Inflammatory macrophage treated with lipopolysaccharide for 4 hours (primary cell): ENCODE data around the gene ARPC2.

Source experiments
- DNase-seq: peaks from one replicate; pipeline ENCODE4 v3.0.0-alpha.2; 2020

The ARPC2 gene

GRCh38 chr2:218291318-218292047 lies 74.5 kb downstream of the ARPC2 start:
- DNase-seq, result peak; percentile 87

- DNase-seq, result peak; percentile 83
Measured at GRCh38 chr2:218292048-218293014, 75.3 kb downstream of the ARPC2 start, which contains the start of gene TMBIM1. TMBIM1 (minus strand) TSS chr2:218292503; CDS start chr2:218282141, 10,362 bp downstream.

DNA sequence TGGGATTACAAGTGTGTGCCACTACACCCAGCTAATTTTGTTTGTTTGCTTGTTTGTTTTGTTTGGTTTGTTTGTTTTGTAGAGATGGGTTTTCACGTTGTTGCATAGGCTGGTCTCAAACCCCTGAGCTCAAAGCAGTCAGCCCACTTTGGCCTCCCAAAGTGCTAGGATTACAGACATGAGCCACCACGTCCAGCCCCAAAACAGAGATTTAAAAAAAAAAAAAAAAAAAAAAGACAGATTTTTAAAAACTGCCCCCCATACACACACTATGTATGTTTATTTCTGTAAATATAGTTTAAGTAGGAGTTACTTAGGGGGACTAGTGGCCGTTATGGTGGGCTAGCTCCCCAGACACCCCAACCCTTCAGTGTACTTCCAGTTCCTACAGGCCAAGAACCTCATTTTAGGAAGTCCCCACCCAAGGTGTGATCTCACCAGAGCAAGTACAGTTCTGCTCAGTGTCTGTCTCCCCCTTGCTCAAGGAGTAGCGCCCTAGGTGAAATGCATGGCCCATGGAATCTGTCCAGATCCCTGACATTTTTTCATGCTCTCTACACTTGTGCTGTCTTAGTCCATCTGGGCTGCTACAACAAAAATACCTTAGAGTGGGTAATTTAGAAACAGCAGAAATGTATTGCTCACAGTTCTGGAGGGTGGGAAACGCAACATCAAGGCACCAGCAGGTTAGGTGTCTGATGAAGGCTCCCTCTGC lies 76.9 kb downstream of the ARPC2 start:
- DNase-seq, result peak; percentile 72

GRCh38 chr2:218294430-218295022 lies 77.5 kb downstream of the ARPC2 start:
- DNase-seq, result peak; percentile 36

- DNase-seq, result no peak
Measured at GRCh38 chr2:218295029-218295428, 78.0 kb downstream of the ARPC2 start.

DNA sequence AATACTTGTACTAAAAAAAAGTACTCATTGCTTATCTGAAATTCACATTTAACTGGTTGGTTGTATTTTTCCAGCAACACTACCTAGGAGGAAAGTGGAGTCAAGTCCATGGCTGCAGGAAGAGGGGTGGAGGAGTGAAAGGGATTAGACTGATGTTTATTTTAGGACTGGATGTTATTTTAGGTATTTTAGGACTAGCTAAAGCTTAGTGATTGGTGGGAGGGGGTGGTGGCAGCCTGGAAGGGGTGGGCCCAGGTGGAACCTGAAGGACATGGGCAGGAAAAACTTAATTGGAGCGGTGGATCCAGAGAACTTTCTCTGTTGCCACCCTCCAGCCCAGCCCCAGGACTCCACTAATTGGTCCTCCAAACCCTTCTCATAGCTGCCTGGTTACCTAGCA lies 79.2 kb downstream of the ARPC2 start:
- no peak for DNase-seq

DNA sequence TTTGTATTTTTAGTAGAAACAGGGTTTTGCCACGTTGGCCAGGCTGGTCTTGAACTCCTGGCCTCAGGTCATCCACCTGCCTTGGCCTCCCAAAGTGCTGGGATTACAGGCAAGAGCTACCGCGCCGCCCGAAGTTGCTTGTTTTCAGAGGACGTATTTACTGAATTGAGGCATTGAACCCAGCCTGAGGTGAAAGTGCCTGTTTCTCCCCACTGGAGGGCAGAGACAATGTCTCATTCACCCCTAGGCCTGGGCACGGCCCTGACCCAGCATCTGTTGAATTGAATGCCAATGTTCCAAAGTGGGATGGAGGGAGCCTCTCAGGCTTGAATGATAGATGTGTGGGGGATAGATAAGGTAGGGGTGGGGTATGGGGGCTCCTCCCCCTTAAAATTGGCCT lies 79.9 kb downstream of the ARPC2 start:
- DNase-seq, result no peak

DNA sequence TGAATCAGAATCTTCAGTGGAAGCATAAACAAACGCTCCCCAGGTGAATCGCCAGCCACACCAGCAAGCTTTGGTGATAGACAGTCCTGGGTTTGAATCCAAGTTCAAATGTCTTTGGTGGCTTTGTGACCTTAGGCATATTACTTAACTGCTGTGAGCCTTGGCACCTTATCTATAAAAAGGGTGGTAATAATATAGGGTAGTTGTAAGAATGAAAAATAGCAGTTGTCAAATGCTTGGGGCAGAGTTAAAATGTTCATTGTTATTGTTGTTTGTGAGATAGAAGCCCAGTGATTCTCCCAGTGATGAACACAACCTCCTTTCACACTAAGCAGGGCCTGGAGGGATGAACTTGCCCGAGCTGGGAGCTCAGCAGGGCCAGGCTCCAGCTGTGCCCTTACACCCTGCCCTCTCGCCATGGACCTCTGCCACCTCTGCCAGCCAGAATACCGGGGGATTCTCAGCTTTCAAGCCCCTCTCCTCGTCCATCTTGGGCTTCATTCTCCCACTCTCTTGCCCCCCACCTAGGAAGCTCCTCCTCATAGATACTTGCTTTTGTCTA lies 81.4 kb downstream of the ARPC2 start:
- DNase-seq, result no peak

- DNase-seq, result peak; percentile 31
Measured at GRCh38 chr2:218300141-218300540, 83.2 kb downstream of the ARPC2 start.

DNA sequence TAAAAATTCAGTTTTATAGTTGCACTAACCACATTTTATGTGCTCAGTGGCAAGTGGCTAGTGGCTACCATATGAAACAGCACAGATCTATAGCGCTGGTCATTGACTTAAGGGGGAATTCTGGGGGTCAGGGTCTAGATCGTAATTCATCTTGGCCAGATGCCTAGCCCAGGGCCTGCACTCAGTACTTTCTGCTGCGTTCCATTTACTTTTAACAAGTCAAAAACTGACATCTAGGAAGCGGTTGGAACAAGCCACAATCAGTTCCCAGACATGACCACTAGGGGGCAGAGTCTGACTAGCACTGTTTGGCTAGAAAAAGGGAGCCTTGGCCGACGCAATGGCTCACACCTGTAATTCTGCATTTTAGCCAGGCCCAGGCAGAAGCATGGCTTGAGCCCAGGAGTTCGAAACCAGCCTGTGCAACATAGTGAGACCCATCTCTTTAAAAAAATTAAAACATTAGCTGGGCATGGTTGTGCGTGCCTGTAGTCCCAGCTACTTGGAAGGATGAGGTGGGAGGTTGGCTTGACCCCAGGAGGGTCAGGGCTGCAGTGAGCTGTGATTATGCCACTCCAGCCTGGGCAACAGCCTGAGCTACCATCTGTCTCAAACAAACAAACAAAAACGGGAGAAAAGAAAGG lies 84.3 kb downstream of the ARPC2 start:
- peak; percentile 79 for DNase-seq
